GM21717 (cell line): Measurements from ENCODE around the gene ITGB3.

Source experiments
- ATAC-seq: cut with Tn5 transposase; IDR thresholded peaks from one replicate; pipeline ENCODE4 v1.9.1; 2021; ENCODE audit warnings: mild to moderate bottlenecking, moderate library complexity; ENCODE audit not compliant: unreplicated experiment

Gene ITGB3

GRCh38 chr17:47325176-47325575, 71.5 kb downstream of the ITGB3 start:
- ATAC-seq: no peak

GRCh38 chr17:47330548-47330947, 76.9 kb downstream of the ITGB3 start:
- no peak for ATAC-seq

GRCh38 chr17:47332287-47332686, 78.7 kb downstream of the ITGB3 start:
- no peak for ATAC-seq

GRCh38 chr17:47335101-47335936, 81.7 kb downstream of the ITGB3 start:
- no peak for ATAC-seq

- ATAC-seq: no peak
Measured at GRCh38 chr17:47338026-47338425, 84.4 kb downstream of the ITGB3 start.

GRCh38 chr17:47352848-47353247, 99.2 kb downstream of the ITGB3 start:
- ATAC-seq: no peak

- no peak for ATAC-seq
Measured at GRCh38 chr17:47358652-47359051, 105.0 kb downstream of the ITGB3 start.
